ENCODE data around the gene PXK.

- TF ChIP-seq CTCF (optimal IDR thresholded peaks at IDR 0.05 in 1 of 3, IDR thresholded peaks at IDR 0.05 in 1 of 3, conservative IDR thresholded peaks at IDR 0.05 in 1 of 3; ENCODE audit: extremely low read depth in 1 of 3, insufficient read depth in 2 of 3, low read length in 3 of 3) (no peak), EZH2 (IDR thresholded peaks at IDR 0.05; ENCODE audit: low read length) (no peak)
These were observed 126.5 kb downstream of the PXK start for GRCh38 chr3:58459160-58459559.

Measured in keratinocyte (primary cell).